ENCODE results near the gene CILP. TPM values are rescaled to one million over a fixed set of nuclear protein-coding genes. Genes with fewer than 3 reads are reported as not detected.
"Not testable (repeated sequence)": the region's sequence is repeated elsewhere in the genome, so short reads cannot be mapped to it uniquely, and the experiment has no call there.

CILP gene
- total RNA-seq, 2 donors from 2014 or later = 8.5 to 15.8 TPM

DNA sequence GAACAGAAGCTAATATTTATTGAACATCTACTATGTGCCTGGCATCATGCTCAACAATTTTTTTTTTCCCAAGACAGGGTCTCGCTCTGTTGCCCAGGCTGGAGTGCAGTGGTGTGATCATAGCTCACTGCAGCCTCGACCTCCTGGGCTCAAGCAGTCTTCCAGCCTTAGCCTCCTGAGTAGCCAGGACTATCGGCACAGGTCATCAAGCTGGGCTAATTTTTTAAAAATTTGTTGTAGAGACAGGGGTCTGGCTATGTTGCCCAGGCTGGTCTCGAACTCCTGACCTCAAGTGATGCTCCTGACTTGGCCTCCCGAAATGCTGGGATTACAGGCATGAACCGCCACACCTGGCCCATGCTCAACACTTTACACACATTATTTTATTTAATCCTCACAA, 35.7 kb upstream of the CILP start:
- Histone ChIP-seq H3K27me3 (replicated peaks; ENCODE audit: insufficient read depth) (no peaks in the 10 kb centered on the region), H3K9me3 (no peaks in the 10 kb centered on the region), H3K4me3 (no peak overlapping the region), H3K4me1 (ENCODE audit: control insufficient read depth in 1 of 2, low read depth in 2 of 2) (no peaks in the 10 kb centered on the region), H3K36me3 (peaks cover 9% of the 10 kb centered on the region), H3K27ac (no peak overlapping the region)
- no peak for ATAC-seq (ENCODE audit: insufficient number of reproducible peaks, low FRiP score, low read depth)
- TF ChIP-seq, protein P1, sequence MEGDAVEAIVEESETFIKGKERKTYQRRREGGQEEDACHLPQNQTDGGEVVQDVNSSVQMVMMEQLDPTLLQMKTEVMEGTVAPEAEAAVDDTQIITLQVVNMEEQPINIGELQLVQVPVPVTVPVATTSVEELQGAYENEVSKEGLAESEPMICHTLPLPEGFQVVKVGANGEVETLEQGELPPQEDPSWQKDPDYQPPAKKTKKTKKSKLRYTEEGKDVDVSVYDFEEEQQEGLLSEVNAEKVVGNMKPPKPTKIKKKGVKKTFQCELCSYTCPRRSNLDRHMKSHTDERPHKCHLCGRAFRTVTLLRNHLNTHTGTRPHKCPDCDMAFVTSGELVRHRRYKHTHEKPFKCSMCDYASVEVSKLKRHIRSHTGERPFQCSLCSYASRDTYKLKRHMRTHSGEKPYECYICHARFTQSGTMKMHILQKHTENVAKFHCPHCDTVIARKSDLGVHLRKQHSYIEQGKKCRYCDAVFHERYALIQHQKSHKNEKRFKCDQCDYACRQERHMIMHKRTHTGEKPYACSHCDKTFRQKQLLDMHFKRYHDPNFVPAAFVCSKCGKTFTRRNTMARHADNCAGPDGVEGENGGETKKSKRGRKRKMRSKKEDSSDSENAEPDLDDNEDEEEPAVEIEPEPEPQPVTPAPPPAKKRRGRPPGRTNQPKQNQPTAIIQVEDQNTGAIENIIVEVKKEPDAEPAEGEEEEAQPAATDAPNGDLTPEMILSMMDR (IDR thresholded peaks at IDR 0.05) = no peak
- DNase-seq (ENCODE audit: low spot score) = no peak

DNA sequence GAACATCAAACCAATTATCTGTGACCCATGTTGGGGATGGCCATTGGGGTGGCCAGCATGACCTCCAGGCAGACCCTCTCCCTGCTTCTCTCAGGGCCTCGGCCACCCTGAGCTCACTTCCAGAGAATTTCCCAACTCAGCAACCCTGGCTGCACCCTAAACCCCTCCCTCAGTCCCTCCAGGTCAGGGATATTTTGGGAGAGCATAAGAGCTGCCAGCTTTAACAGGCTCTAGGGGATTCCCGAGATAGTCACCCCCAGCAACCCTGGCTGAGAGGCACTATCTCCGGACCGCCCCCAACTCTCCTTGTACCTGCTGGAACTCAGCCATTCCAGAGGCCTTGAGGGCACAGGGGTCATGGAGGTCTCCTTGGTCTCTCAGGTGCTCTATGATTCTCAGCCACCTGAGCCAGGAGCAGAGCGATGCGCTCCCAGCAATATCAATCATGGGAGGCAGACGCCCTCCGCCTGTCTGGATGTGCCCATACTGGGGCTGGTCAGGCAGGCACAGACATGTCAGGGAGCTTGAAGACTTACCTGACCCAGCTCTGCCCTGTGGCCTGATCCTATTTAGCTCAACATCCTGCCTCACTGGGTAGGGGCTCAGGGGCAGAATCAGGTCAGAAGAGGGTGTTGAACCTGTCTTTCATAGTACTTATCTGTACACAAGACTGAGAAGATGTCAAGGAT, 34.9 kb upstream of the CILP start:
- ATAC-seq (ENCODE audit: insufficient number of reproducible peaks, low FRiP score, low read depth) = no peak
- Histone ChIP-seq H3K27ac (no peak overlapping the region), H3K27me3 (replicated peaks; ENCODE audit: insufficient read depth) (no peaks in the 10 kb centered on the region), H3K4me3 (no peak overlapping the region), H3K4me1 (ENCODE audit: control insufficient read depth in 1 of 2, low read depth in 2 of 2) (no peaks in the 10 kb centered on the region), H3K9me3 (no peaks in the 10 kb centered on the region), H3K36me3 (peaks cover 9% of the 10 kb centered on the region)
- DNase-seq (ENCODE audit: low spot score) = no peak
- TF ChIP-seq, protein P1 (IDR thresholded peaks at IDR 0.05) = no peak

DNA sequence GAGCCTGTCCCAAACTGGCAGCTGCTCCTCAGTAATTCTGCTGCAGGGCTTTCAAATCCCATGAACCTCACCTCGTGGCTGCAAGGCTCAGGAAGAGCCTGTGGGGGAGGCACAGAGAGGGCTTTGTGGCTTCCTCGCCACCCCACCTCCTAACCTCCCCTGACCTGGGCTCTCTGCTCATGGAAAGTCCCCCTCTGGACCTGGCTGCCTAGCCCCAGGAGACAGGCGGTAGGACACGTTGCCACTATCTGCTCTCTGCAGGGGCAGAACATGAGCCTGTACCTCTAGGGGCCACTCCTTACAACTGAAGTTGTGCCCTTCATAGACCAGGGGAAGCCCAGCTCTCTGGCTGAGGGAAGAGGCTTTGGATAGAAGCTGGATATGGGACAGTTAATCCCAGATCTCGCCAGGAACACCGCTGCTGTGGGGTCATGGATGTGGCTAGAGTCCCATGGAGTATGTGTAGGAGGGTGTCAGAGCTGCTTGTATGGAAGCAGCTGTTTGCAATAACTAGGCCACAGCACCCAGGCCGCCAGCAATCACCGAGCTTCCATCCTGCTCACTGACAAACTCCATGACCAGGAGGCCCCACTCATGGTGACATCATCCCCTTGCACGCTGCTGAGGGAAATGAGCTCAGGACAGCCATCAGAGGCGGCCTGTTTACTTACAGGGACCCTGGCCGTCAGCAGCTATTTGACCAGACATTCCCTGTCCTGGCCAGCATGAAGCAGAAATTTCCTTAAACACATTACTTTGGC, 34.0 kb upstream of the CILP start:
- H3K36me3 ChIP-seq = no peaks in the 10 kb centered on the region
- no peaks in the 10 kb centered on the region for H3K4me1 ChIP-seq (ENCODE audit: control insufficient read depth in 1 of 2, low read depth in 2 of 2)
- H3K27ac ChIP-seq = no peak overlapping the region
- ATAC-seq (ENCODE audit: insufficient number of reproducible peaks, low FRiP score, low read depth) (no peak), DNase-seq (ENCODE audit: low spot score) (no peak)
- TF ChIP-seq, protein P1 (IDR thresholded peaks at IDR 0.05) = no peak
- H3K4me3 ChIP-seq = no peak overlapping the region
- H3K27me3 ChIP-seq (replicated peaks; ENCODE audit: insufficient read depth) = no peaks in the 10 kb centered on the region
- no peaks in the 10 kb centered on the region for H3K9me3 ChIP-seq

DNA sequence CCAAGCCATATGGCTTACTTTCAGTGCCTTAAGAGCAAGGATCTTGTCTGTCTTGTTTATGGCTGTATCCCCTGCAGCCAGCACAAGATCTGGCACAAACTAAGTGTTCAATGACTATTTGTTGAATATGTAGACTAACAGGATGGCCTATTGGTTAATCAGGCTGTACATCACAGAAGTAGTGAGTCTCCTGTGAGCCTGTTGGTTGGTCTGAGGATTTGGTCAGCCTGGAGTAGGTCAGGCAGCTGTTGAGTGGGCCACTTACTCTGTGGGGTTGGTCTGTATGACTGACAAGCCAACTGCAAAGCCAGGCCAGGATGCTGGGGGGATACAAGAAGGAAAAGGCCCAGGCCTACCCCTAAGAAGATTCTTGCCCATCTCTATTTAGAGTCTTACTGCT, 33.4 kb upstream of the CILP start:
- H3K27me3 ChIP-seq (replicated peaks; ENCODE audit: insufficient read depth) = no peaks in the 10 kb centered on the region
- H3K4me3 ChIP-seq = no peak overlapping the region
- TF ChIP-seq, protein P1 (IDR thresholded peaks at IDR 0.05) = no peak
- ATAC-seq (ENCODE audit: insufficient number of reproducible peaks, low FRiP score, low read depth) (no peak), DNase-seq (ENCODE audit: low spot score) (no peak)
- no peaks in the 10 kb centered on the region for H3K9me3 ChIP-seq
- no peaks in the 10 kb centered on the region for H3K36me3 ChIP-seq
- no peak overlapping the region for H3K27ac ChIP-seq
- H3K4me1 ChIP-seq (ENCODE audit: control insufficient read depth in 1 of 2, low read depth in 2 of 2) = no peaks in the 10 kb centered on the region

DNA sequence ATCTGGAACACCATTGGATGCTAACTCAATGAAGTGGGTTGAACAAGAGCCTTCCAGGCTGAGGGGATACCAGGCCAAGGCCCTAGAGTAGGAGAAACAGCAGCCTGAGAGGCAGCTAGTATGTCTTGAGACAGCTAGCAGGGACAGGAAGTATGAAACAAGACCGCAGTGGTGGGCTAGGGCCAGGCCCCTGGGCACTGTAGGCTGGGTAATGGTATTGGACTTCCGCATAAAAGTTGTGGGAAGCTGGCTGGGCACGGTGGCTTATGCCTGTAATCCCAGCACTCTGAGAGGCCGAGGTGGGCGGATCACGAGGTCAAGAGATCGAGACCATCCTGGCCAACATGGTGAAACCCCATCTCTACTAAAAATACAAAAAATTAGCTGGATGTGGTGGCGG, 25.2 kb upstream of the CILP start:
- H3K4me1 ChIP-seq (ENCODE audit: control insufficient read depth in 1 of 2, low read depth in 2 of 2); H3K4me3 ChIP-seq; H3K9me3 ChIP-seq; H3K36me3 ChIP-seq; DNase-seq (ENCODE audit: low spot score); H3K27ac ChIP-seq; ATAC-seq (ENCODE audit: insufficient number of reproducible peaks, low FRiP score, low read depth); H3K27me3 ChIP-seq (replicated peaks; ENCODE audit: insufficient read depth): not testable (repeated sequence)

All from thoracic aorta (tissue), 2 donors.